H1 (cell line): ENCODE measurements around the gene WNT1. TPM values are rescaled to one million over a fixed set of nuclear protein-coding genes. Genes with fewer than 3 reads are reported as not detected.

Experiments used
- CTCF ChIA-PET: fragments of 300-600 bp; sonication (Branson Sonifier 250); formaldehyde crosslinking; loops from one replicate; lab custom pipeline; 2021; ENCODE audit not compliant: partially characterized antibody; lab: Charles Lee
- POLR2A ChIA-PET: fragments of 300-600 bp; sonication (Branson Sonifier 250); formaldehyde crosslinking; loops from one replicate; lab custom pipeline; 2021; ENCODE audit warnings: inconsistent platforms; ENCODE audit not compliant: partially characterized antibody; lab: Charles Lee
- DNase-seq, 2 experiments: peaks; one replicate each; pipeline versions ENCODE4 v3.0.0 to v3.0.0-alpha.2; 2010 to 2022; ENCODE audit warnings: low spot score in 2 of 2, low read depth in 1 of 2, mixed read lengths in 1 of 2
- FAIRE-seq: peaks from 2 replicates; lab custom pipeline; 2011; peaks lifted over from hg19 to GRCh38; lab: Jason Lieb, UNC
- H2AFZ ChIP-seq: 2 replicates; pipeline ENCODE4 v1.8.1; 2012; ENCODE audit warnings: low read length, inconsistent platforms
- H2AK5ac ChIP-seq: 2 replicates; pipeline ENCODE4 v1.6.1; 2013; ENCODE audit warnings: low read depth, low read length
- H2BK120ac ChIP-seq: replicated peaks from 2 replicates; pipeline ENCODE3; 2013; ENCODE audit warnings: low read depth, low read length, inconsistent platforms
- H2BK12ac ChIP-seq: 2 replicates; pipeline ENCODE4 v1.6.1; 2013; ENCODE audit warnings: low read depth, low read length
- H2BK15ac ChIP-seq: 2 replicates; pipeline ENCODE4 v1.6.1; 2013; ENCODE audit warnings: low read length
- H2BK20ac ChIP-seq: 2 replicates; pipeline ENCODE4 v1.6.1; 2013; ENCODE audit warnings: low read length
- H2BK5ac ChIP-seq: 2 replicates; pipeline ENCODE4 v1.6.1; 2013; ENCODE audit warnings: low read depth, low read length
- H3K14ac ChIP-seq: 2 replicates; pipeline ENCODE4 v1.6.1; 2013; ENCODE audit warnings: inconsistent platforms; ENCODE audit not compliant: insufficient read length
- H3K18ac ChIP-seq: 2 replicates; pipeline ENCODE4 v1.6.1; 2013; ENCODE audit warnings: low read length; ENCODE audit errors: extremely low read depth
- H3K23ac ChIP-seq: 2 replicates; pipeline ENCODE4 v1.6.1; 2013; ENCODE audit warnings: inconsistent platforms; ENCODE audit not compliant: insufficient read length
- H3K23me2 ChIP-seq: 2 replicates; pipeline ENCODE4 v1.6.1; 2013; ENCODE audit warnings: low read depth, low read length
- H3K27ac ChIP-seq: 2 replicates; pipeline ENCODE4 v1.6.1; 2011; ENCODE audit warnings: low read depth, low read length, inconsistent platforms
- H3K27me3 ChIP-seq, 4 experiments: replicated peaks in 1 of 4; 1 replicate in 1 of 4; 2 replicates in 3 of 4; pipeline versions ENCODE4 v1.6.1 to v1.8.1; 2011 to 2013; ENCODE audit warnings: low read length in 3 of 4, mild to moderate bottlenecking in 3 of 4, inconsistent platforms in 2 of 4, mixed read lengths in 2 of 4, moderate library complexity in 1 of 4; ENCODE audit not compliant: control insufficient read depth in 3 of 4, insufficient read depth in 3 of 4; ENCODE audit errors: extremely low read depth in 1 of 4
- H3K36me3 ChIP-seq, 4 experiments: 2 replicates each; pipeline versions ENCODE4 v1.6.1 to v1.8.1; 2011 to 2013; ENCODE audit warnings: mild to moderate bottlenecking in 4 of 4, low read length in 3 of 4, moderate library complexity in 2 of 4, control low read depth in 1 of 4, inconsistent platforms in 1 of 4; ENCODE audit not compliant: insufficient read depth in 4 of 4, control insufficient read depth in 2 of 4
- H3K4ac ChIP-seq: replicated peaks from 2 replicates; pipeline ENCODE3; 2013; ENCODE audit warnings: low read length, low read depth, mixed read lengths, inconsistent platforms; ENCODE audit not compliant: insufficient read length
- H3K4me1 ChIP-seq, 4 experiments: replicated peaks in 1 of 4; 1 replicate in 1 of 4; 2 replicates in 3 of 4; pipeline versions ENCODE4 v1.6.1 to v1.8.1; 2011 to 2013; ENCODE audit warnings: low read length in 3 of 4, inconsistent platforms in 2 of 4, mixed read lengths in 1 of 4; ENCODE audit not compliant: insufficient read depth in 4 of 4, control insufficient read depth in 3 of 4
- H3K4me2 ChIP-seq, 2 experiments: 2 replicates each; pipeline versions ENCODE4 v1.6.1 to v1.8.1; 2011 to 2013; ENCODE audit warnings: low read depth in 2 of 2, low read length in 2 of 2, control low read depth in 1 of 2, inconsistent platforms in 1 of 2, mild to moderate bottlenecking in 1 of 2; ENCODE audit not compliant: insufficient read depth in 1 of 2
- H3K4me3 ChIP-seq, 4 experiments: fragments of 200-600, 300-600 bp in 1 of 4; sonication (generic), shearing (Covaris generic), sonication (Bioruptor Twin) in 1 of 4; 2 replicates each; pipeline versions ENCODE4 v1.5.1 to v1.8.1; 2011 to 2016; ENCODE audit warnings: low read length in 4 of 4, low read depth in 3 of 4, control low read depth in 2 of 4, inconsistent platforms in 2 of 4, mild to moderate bottlenecking in 2 of 4, mixed read lengths in 1 of 4, moderate library complexity in 1 of 4; ENCODE audit not compliant: insufficient read depth in 2 of 4; ENCODE audit errors: extremely low read depth in 1 of 4
- H3K56ac ChIP-seq: replicated peaks from 2 replicates; pipeline ENCODE3; 2013; ENCODE audit warnings: low read depth, mild to moderate bottlenecking, mixed read lengths, low read length, inconsistent platforms; ENCODE audit not compliant: insufficient read length
- H3K79me1 ChIP-seq: 2 replicates; pipeline ENCODE4 v1.6.1; 2013; ENCODE audit warnings: low read depth, low read length, control low read depth
- H3K79me2 ChIP-seq, 2 experiments: 2 replicates each; pipeline versions ENCODE4 v1.6.1 to v1.8.1; 2012 to 2013; ENCODE audit warnings: low read length in 2 of 2, mild to moderate bottlenecking in 2 of 2, inconsistent platforms in 1 of 2; ENCODE audit not compliant: insufficient read depth in 2 of 2, control insufficient read depth in 1 of 2
- H3K9ac ChIP-seq, 4 experiments: replicated peaks in 1 of 4; 1 replicate in 1 of 4; 2 replicates in 3 of 4; pipeline versions ENCODE4 v1.6.1 to v1.8.1; 2011 to 2013; ENCODE audit warnings: low read depth in 3 of 4, low read length in 3 of 4, control low read depth in 2 of 4, mild to moderate bottlenecking in 2 of 4, moderate library complexity in 2 of 4, inconsistent platforms in 1 of 4; ENCODE audit errors: extremely low read depth in 1 of 4
- H3K9me3 ChIP-seq, 2 experiments: 2 replicates each; pipeline versions ENCODE4 v1.6.1 to v1.8.1; 2012 to 2013; ENCODE audit warnings: mild to moderate bottlenecking in 2 of 2, moderate library complexity in 2 of 2, control low read depth in 1 of 2, inconsistent platforms in 1 of 2, low read depth in 1 of 2, low read length in 1 of 2, mixed read lengths in 1 of 2; ENCODE audit not compliant: insufficient read depth in 2 of 2
- H4K20me1 ChIP-seq, 2 experiments: replicated peaks in 1 of 2; 2 replicates each; pipeline versions ENCODE3 to v1.8.1; 2011 to 2013; ENCODE audit warnings: inconsistent platforms in 2 of 2, low read length in 2 of 2, mild to moderate bottlenecking in 1 of 2; ENCODE audit not compliant: insufficient read depth in 2 of 2, control insufficient read depth in 1 of 2
- H4K5ac ChIP-seq: 2 replicates; pipeline ENCODE4 v1.6.1; 2013; ENCODE audit warnings: low read length, low read depth, mixed read lengths, inconsistent platforms; ENCODE audit not compliant: insufficient read length
- H4K8ac ChIP-seq: 2 replicates; pipeline ENCODE4 v1.8.0; 2013; ENCODE audit warnings: mild to moderate bottlenecking, moderate library complexity, low read length, inconsistent platforms; ENCODE audit not compliant: insufficient read depth; ENCODE audit errors: extremely low read depth
- H4K91ac ChIP-seq: replicated peaks from 2 replicates; pipeline ENCODE3; 2013; ENCODE audit warnings: low read length, mixed read lengths, inconsistent platforms; ENCODE audit not compliant: insufficient read length
- BACH1 ChIP-seq: IDR thresholded peaks from 2 replicates; pipeline ENCODE4 v1.6.1; 2012; ENCODE audit warnings: low read length, improper control_type of control experiment
- CREB1 ChIP-seq: IDR thresholded peaks from 2 replicates; pipeline ENCODE4 v1.6.1; 2012; ENCODE audit warnings: inconsistent platforms
- MAFK ChIP-seq: IDR thresholded peaks from 2 replicates; pipeline ENCODE4 v1.6.1; 2012; ENCODE audit warnings: low read depth, mild to moderate bottlenecking, improper control_type of control experiment, low read length
- RFX5 ChIP-seq: IDR thresholded peaks from 2 replicates; pipeline ENCODE4 v1.6.1; 2011; ENCODE audit warnings: low read depth, low read length, improper control_type of control experiment, borderline replicate concordance
- SIX5 ChIP-seq: IDR thresholded peaks from 2 replicates; pipeline ENCODE4 v1.6.1; 2011; ENCODE audit warnings: mild to moderate bottlenecking, low read depth, low read length
- WGBS, 2 experiments: shearing (Covaris generic) in 1 of 2; methylation state at CpG; one replicate each; pipeline versions ENCODE4 v1.1.6 to v1.1.7; 2013 to 2015; ENCODE audit warnings: low lambda C conversion rate in 2 of 2, mixed read lengths in 2 of 2, inconsistent platforms in 1 of 2, low coverage in 1 of 2, missing lambda C conversion rate in 1 of 2; ENCODE audit not compliant: insufficient replicate concordance in 2 of 2, insufficient coverage in 1 of 2, insufficient read length in 1 of 2; ENCODE audit errors: extremely low coverage in 1 of 2, missing lambda C conversion rate in 1 of 2; 5-methylcytosine and 5-hydroxymethylcytosine counted together
- polyA plus RNA-seq, 7 experiments: library from polyadenylated mRNA; depleted of rRNA in 3 of 7; stranded (reverse) in 5 of 7; unstranded in 2 of 7; fragments of >200 nt in 5 of 7; fragments of 200-250 nt in 2 of 7; gene quantifications; 1 replicate in 5 of 7; 2 replicates in 1 of 7; 4 replicates in 1 of 7; pipeline versions ENCODE4 v1.2.1 to v1.2.3, GENCODE V29; 2011 to 2013; ENCODE audit warnings: missing spikeins in 2 of 7, mixed read lengths in 2 of 7
- total RNA-seq: library from RNA; stranded (reverse); fragmentation: NEBNext Ultra II Directional; extraction: Animal tissue kit (Norgen Biotek cat#: 25700); gene quantifications from 2 replicates; pipeline ENCODE4 v1.2.1, GENCODE V29; 2021

The WNT1 gene
- total and polyA plus RNA-seq, 2 of the 8 experiments (the other 6 are each of a cell fraction or from before 2014, with no cell fraction given): not detected

DNA sequence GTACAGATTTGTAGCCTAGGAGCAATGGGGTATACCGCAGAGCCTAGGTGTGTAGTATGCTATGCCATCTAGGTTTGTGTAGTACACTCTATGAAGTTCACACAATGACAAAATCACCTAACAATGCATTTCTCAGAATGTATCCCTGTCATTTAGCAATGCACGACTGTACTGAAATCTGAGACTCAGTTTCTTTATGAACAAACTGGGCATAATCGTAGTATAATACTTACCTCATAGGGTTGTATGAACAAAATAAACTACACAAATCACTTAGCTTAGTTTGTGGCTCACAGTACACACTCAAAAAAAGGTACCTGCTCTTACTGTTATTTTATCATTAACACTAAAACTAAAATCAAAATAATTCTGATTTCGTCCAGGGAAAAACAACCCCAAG is 47.3 kb downstream of the WNT1 start:
- no peak for FAIRE-seq

More for the DNA sequence above, 47.3 kb downstream of the WNT1 start:
- Histone ChIP-seq H3K79me1 (no peaks in the 10 kb centered on the region; the same call in 1 of the 2 replicates), H3K56ac (no peak overlapping the region), H3K4me1 (no peaks in the 10 kb centered on the region), H2BK12ac (no peak overlapping the region), H3K18ac (no peak overlapping the region), H4K8ac (no peak overlapping the region), H4K20me1 (peaks cover 6 to 8% of the 10 kb centered on the region in 2 experiments), H3K36me3 (peaks cover 35 to 83% (median 67%) of the 10 kb centered on the region in 4 experiments; a peak in 7 of 8 replicates), H3K4me3 (no peak overlapping the region), H2AFZ (no peak overlapping the region), H3K4me2 (no peak overlapping the region), H4K5ac (no peak overlapping the region), H3K14ac (no peak overlapping the region), H3K9me3 (no peaks in the 10 kb centered on the region), H3K79me2 (no peaks in the 10 kb centered on the region), H3K27ac (no peak overlapping the region), H4K91ac (no peak overlapping the region), H3K23me2 (no peaks in the 10 kb centered on the region), H2AK5ac (no peak overlapping the region), H2BK20ac (no peak overlapping the region), H2BK5ac (no peak overlapping the region), H2BK120ac (no peak overlapping the region), H3K4ac (no peak overlapping the region), H2BK15ac (no peak overlapping the region), H3K23ac (no peak overlapping the region), H3K27me3 (no peaks in the 10 kb centered on the region), H3K9ac (no peak overlapping the region)
- no peak for TF ChIP-seq RFX5
- TF ChIP-seq CREB1: no peak
- TF ChIP-seq BACH1: no peak
- no peak for TF ChIP-seq MAFK
- TF ChIP-seq SIX5: no peak
- DNase-seq: no peak
- 92% methylated on average over 4 of the region's 4 CpGs; no CpG with 5 or more reads in 1 of the 2 experiments for WGBS, 2 experiments
- POLR2A ChIA-PET: interaction anchor here (0.6 to 22.2 kb wide), 2 partner anchors 10 to 15 kb away, joined by 3 to 339 read pairs; no protein-coding TSS in a partner anchor
- CTCF ChIA-PET: interaction anchor here (0.9 to 4.9 kb wide), 5 partner anchors 10 to 29 kb away, joined by 3 to 43 read pairs (median 3); no protein-coding TSS in a partner anchor
